GM21515 (cell line): ENCODE measurements around the gene TRPC5OS.

ENCODE experiments used
- ATAC-seq: cut with Tn5 transposase; IDR thresholded peaks from one replicate; pipeline ENCODE4 v1.9.1; 2021; ENCODE audit not compliant: unreplicated experiment

The TRPC5OS gene

GRCh38 chrX:111875881-111876280 is at the start of gene TRPC5OS:
Gene TRPC5OS, plus strand, starts transcription at chrX:111876181. Its CDS starts 25,669 bp downstream, at chrX:111901850.
- no peak for ATAC-seq

- no peak for ATAC-seq
Measured at GRCh38 chrX:111829345-111829744, 46.6 kb upstream of the TRPC5OS start.

GRCh38 chrX:111830571-111830970 is 45.4 kb upstream of the TRPC5OS start:
- ATAC-seq: no peak

GRCh38 chrX:111831343-111831742 is 44.6 kb upstream of the TRPC5OS start:
- no peak for ATAC-seq

GRCh38 chrX:111837197-111837596 is 38.8 kb upstream of the TRPC5OS start:
- no peak for ATAC-seq

- no peak for ATAC-seq
Measured at GRCh38 chrX:111847491-111848133, 28.4 kb upstream of the TRPC5OS start.

GRCh38 chrX:111848541-111848940 is 27.4 kb upstream of the TRPC5OS start:
- ATAC-seq: no peak

GRCh38 chrX:111850975-111851374 is 25.0 kb upstream of the TRPC5OS start:
- no peak for ATAC-seq

- ATAC-seq: no peak
Measured at GRCh38 chrX:111854556-111855490, 21.2 kb upstream of the TRPC5OS start.

- ATAC-seq: no peak
Measured at GRCh38 chrX:111857534-111858060, 18.4 kb upstream of the TRPC5OS start.

GRCh38 chrX:111861605-111862004 is 14.4 kb upstream of the TRPC5OS start:
- ATAC-seq: no peak

GRCh38 chrX:111867236-111867635 is 8.7 kb upstream of the TRPC5OS start:
- ATAC-seq: no peak

GRCh38 chrX:111868726-111869638 is 7.0 kb upstream of the TRPC5OS start:
- peak; percentile 54 for ATAC-seq

- peak; percentile 74 for ATAC-seq
Measured at GRCh38 chrX:111869639-111870034, 6.3 kb upstream of the TRPC5OS start.

GRCh38 chrX:111874241-111874640 is 1.7 kb upstream of the TRPC5OS start:
- no peak for ATAC-seq

GRCh38 chrX:111876646-111877045 is 665 bp downstream of the TRPC5OS start:
- no peak for ATAC-seq

GRCh38 chrX:111877681-111878080 is 1.7 kb downstream of the TRPC5OS start:
- no peak for ATAC-seq

GRCh38 chrX:111880735-111881134 is 4.8 kb downstream of the TRPC5OS start:
- ATAC-seq: no peak

- no peak for ATAC-seq
Measured at GRCh38 chrX:111881715-111882114, 5.7 kb downstream of the TRPC5OS start.

GRCh38 chrX:111886678-111887077 is 10.7 kb downstream of the TRPC5OS start:
- ATAC-seq: no peak

- ATAC-seq: no peak
Measured at GRCh38 chrX:111888600-111888999, 12.6 kb downstream of the TRPC5OS start.
